Loucy (cell line): Measurements from ENCODE around the gene GPR152.

Source experiments
- H2AFZ ChIP-seq: fragments of 200-600 bp; sonication (generic); 2 replicates; pipeline ENCODE4 v1.6.0; 2016; ENCODE audit warnings: antibody characterized with exemption, mild to moderate bottlenecking, low read length, moderate library complexity
- H3F3A ChIP-seq: fragments of 200-600 bp; 2 replicates; pipeline ENCODE4 v1.6.0; 2016; ENCODE audit warnings: antibody characterized with exemption, low read depth, mild to moderate bottlenecking
- H3K27me3 ChIP-seq: fragments of 200-600 bp; sonication (generic); 2 replicates; pipeline ENCODE4 v1.6.1; 2014; ENCODE audit warnings: low read length, mild to moderate bottlenecking; ENCODE audit not compliant: insufficient read depth, poor library complexity, severe bottlenecking
- H3K36me3 ChIP-seq: fragments of 200-600 bp; sonication (generic); 2 replicates; pipeline ENCODE4 v1.6.1; 2016; ENCODE audit warnings: low read length; ENCODE audit not compliant: insufficient read depth
- H3K4me1 ChIP-seq: fragments of 200-600 bp; sonication (generic); 2 replicates; pipeline ENCODE4 v1.5.1; 2014; ENCODE audit warnings: low read length, mild to moderate bottlenecking; ENCODE audit not compliant: insufficient read depth, poor library complexity, severe bottlenecking
- H3K4me2 ChIP-seq: fragments of 200-600 bp; sonication (generic); 2 replicates; pipeline ENCODE4 v1.6.0; 2014; ENCODE audit warnings: antibody characterized with exemption, low read length, low read depth, mild to moderate bottlenecking; ENCODE audit not compliant: poor library complexity, severe bottlenecking
- H3K4me3 ChIP-seq: fragments of 200-600 bp; sonication (generic); 2 replicates; pipeline ENCODE4 v1.5.1; 2014; ENCODE audit warnings: low read length, mild to moderate bottlenecking, mixed read lengths; ENCODE audit not compliant: poor library complexity, severe bottlenecking
- H3K79me2 ChIP-seq: fragments of 200-600 bp; sonication (generic); 2 replicates; pipeline ENCODE4 v1.6.1; 2014; ENCODE audit warnings: low read length; ENCODE audit not compliant: insufficient read depth
- H3K9ac ChIP-seq: fragments of 200-600 bp; sonication (generic); 2 replicates; pipeline ENCODE4 v1.6.0; 2014; ENCODE audit warnings: mild to moderate bottlenecking, low read depth, low read length, moderate library complexity; ENCODE audit not compliant: poor library complexity, severe bottlenecking
- H3K9me2 ChIP-seq: fragments of 200-600 bp; sonication (generic); replicated peaks from 2 replicates; pipeline ENCODE4 v1.6.1; 2016; ENCODE audit warnings: low read depth, low read length, mixed read lengths
- H3K9me3 ChIP-seq: fragments of 200-600 bp; sonication (generic); 2 replicates; pipeline ENCODE4 v1.6.1; 2014; ENCODE audit warnings: mild to moderate bottlenecking, antibody characterized with exemption, low read length, low read depth; ENCODE audit not compliant: insufficient read depth
- H4K20me1 ChIP-seq: fragments of 200-600 bp; sonication (generic); 2 replicates; pipeline ENCODE4 v1.6.0; 2014; ENCODE audit warnings: antibody characterized with exemption, low read length, mild to moderate bottlenecking; ENCODE audit not compliant: insufficient read depth, poor library complexity, severe bottlenecking
- CTCF ChIP-seq: fragments of 200-600 bp; sonication (generic); conservative IDR thresholded peaks from 2 replicates; pipeline ENCODE4 v1.5.1; 2014; ENCODE audit warnings: mild to moderate bottlenecking, antibody characterized with exemption, low read length
- EZH2phosphoT487 ChIP-seq: fragments of 200-600 bp; IDR thresholded peaks from 2 replicates; pipeline ENCODE4 v1.6.1; 2018; ENCODE audit warnings: antibody characterized with exemption, mild to moderate bottlenecking, moderate library complexity, borderline replicate concordance

GPR152 gene

GRCh38 chr11:67416416-67417335 lies 35.9 kb downstream of the GPR152 start:
- peaks cover 49% of the 10 kb centered on the region for H3K4me1 ChIP-seq
- H4K20me1 ChIP-seq = no peaks in the 10 kb centered on the region
- H3K4me2 ChIP-seq = peak overlapping the region; percentile 63
- H3K9me3 ChIP-seq = no peaks in the 10 kb centered on the region
- no peaks in the 10 kb centered on the region for H3K36me3 ChIP-seq
- H3K9me2 ChIP-seq = no peaks in the 10 kb centered on the region
- H2AFZ ChIP-seq = no peak overlapping the region
- no peaks in the 10 kb centered on the region for H3K27me3 ChIP-seq
- H3K9ac ChIP-seq = peak overlapping the region; percentile 56
- no peaks in the 10 kb centered on the region for H3F3A ChIP-seq
- TF ChIP-seq CTCF (no peak), EZH2phosphoT487 (no peak)
- H3K79me2 ChIP-seq = peaks cover 23% of the 10 kb centered on the region; the same call in 1 of the 2 replicates
- H3K4me3 ChIP-seq = peak overlapping the region; percentile 19

GRCh38 chr11:67415501-67416304 lies 36.8 kb downstream of the GPR152 start, which contains the start of gene CARNS1:
Gene CARNS1 (plus strand): TSS chr11:67415678. CDS start chr11:67416200, 522 bp downstream.
- Histone ChIP-seq H3K79me2 (peaks cover 26% of the 10 kb centered on the region; the same call in 1 of the 2 replicates), H3K9ac (peak within 1 kb of the TSS; percentile 56), H3K36me3 (no peaks in the 10 kb centered on the region), H3K9me2 (no peaks in the 10 kb centered on the region), H3K4me3 (peak within 1 kb of the TSS; percentile 19), H3K4me1 (peaks cover 57% of the 10 kb centered on the region), H3K9me3 (no peaks in the 10 kb centered on the region), H3F3A (no peaks in the 10 kb centered on the region), H4K20me1 (no peaks in the 10 kb centered on the region), H3K4me2 (peak within 1 kb of the TSS; percentile 63), H3K27me3 (no peaks in the 10 kb centered on the region), H2AFZ (no peak within 1 kb of the TSS)
- TF ChIP-seq EZH2phosphoT487 (no peak), CTCF (no peak)

GRCh38 chr11:67413266-67413849 lies 39.2 kb downstream of the GPR152 start:
- Histone ChIP-seq H3K4me1 (peaks cover 54% of the 10 kb centered on the region), H3K9me2 (no peaks in the 10 kb centered on the region), H4K20me1 (no peaks in the 10 kb centered on the region), H3K9ac (peak overlapping the region; percentile 25), H3K9me3 (no peaks in the 10 kb centered on the region), H3K4me2 (no peak overlapping the region), H3K36me3 (no peaks in the 10 kb centered on the region), H2AFZ (no peak overlapping the region), H3F3A (peaks cover 12% of the 10 kb centered on the region), H3K27me3 (no peaks in the 10 kb centered on the region), H3K4me3 (no peak overlapping the region), H3K79me2 (peaks cover 13% of the 10 kb centered on the region; the same call in 1 of the 2 replicates)
- TF ChIP-seq CTCF (no peak), EZH2phosphoT487 (no peak)
